ENCODE data around the gene CDH13.

GRCh38 chr16:83772806-83773205 lies 1146.0 kb downstream of the CDH13 start:
- TF ChIP-seq CTCF (conservative IDR thresholded peaks at IDR 0.05; ENCODE audit: low read depth, low read length) (no peak), EZH2 (IDR thresholded peaks at IDR 0.05; ENCODE audit: borderline replicate concordance, low read depth, low read length, poor library complexity, severe bottlenecking) (no peak)

Data from A673 (cell line).